DMS114 treated with DMSO at 0.1 percent for 48 hours (cell line): Measurements from ENCODE around the gene PTGES3L.
"Not testable (repeated sequence)": the region's sequence is repeated elsewhere in the genome, so short reads cannot be mapped to it uniquely, and the experiment has no call there.

ENCODE experiments used
- DNase-seq: peaks from one replicate; lab custom pipeline; 2025; ENCODE audit not compliant: unreplicated experiment; lab: John Stamatoyannopoulos, UW

Gene PTGES3L

GRCh38 chr17:43014649-43015542 is 35.0 kb upstream of the PTGES3L start:
- DNase-seq, result no peak

- DNase-seq, result no peak
These were observed 34.3 kb upstream of the PTGES3L start for GRCh38 chr17:43014020-43014648.

- no peak for DNase-seq
These were observed 33.4 kb upstream of the PTGES3L start for GRCh38 chr17:43013296-43013695.

GRCh38 chr17:43011728-43012472 is 32.0 kb upstream of the PTGES3L start:
- no peak for DNase-seq

- DNase-seq, result no peak
These were observed 30.9 kb upstream of the PTGES3L start for GRCh38 chr17:43010667-43011308.

GRCh38 chr17:43006639-43007551 is 27.0 kb upstream of the PTGES3L start, which contains the start of gene IFI35:
Gene IFI35, plus strand, starts transcription at chr17:43006784. Its CDS starts 164 bp downstream, at chr17:43006948.
- peak; percentile 74 for DNase-seq

GRCh38 chr17:43003542-43004172 is 23.8 kb upstream of the PTGES3L start:
- peak; percentile 19 for DNase-seq

GRCh38 chr17:43000894-43001293 is 21.0 kb upstream of the PTGES3L start:
- DNase-seq, result not testable (repeated sequence)

GRCh38 chr17:42999003-42999525 is 19.2 kb upstream of the PTGES3L start:
- no peak for DNase-seq

- DNase-seq, result peak; percentile 99
These were observed 18.4 kb upstream of the PTGES3L start, which contains the start of gene RPL27 for GRCh38 chr17:42997984-42998938. Gene RPL27, plus strand, starts transcription at chr17:42998419. Its CDS starts 332 bp downstream, at chr17:42998751.

- no peak for DNase-seq
These were observed 17.6 kb upstream of the PTGES3L start for GRCh38 chr17:42997390-42997983.

- not testable (repeated sequence) for DNase-seq
These were observed 14.0 kb upstream of the PTGES3L start for GRCh38 chr17:42993913-42994312.

GRCh38 chr17:42992872-42993271 is 13.0 kb upstream of the PTGES3L start:
- no peak for DNase-seq

- DNase-seq, result no peak
These were observed 11.6 kb upstream of the PTGES3L start for GRCh38 chr17:42991471-42991870.

GRCh38 chr17:42989726-42990652 is 10.1 kb upstream of the PTGES3L start:
- no peak for DNase-seq

GRCh38 chr17:42989141-42989540 is 9.3 kb upstream of the PTGES3L start:
- DNase-seq, result no peak

- no peak for DNase-seq
These were observed 5.3 kb upstream of the PTGES3L start for GRCh38 chr17:42985225-42985624.
